Measurements from ENCODE around the gene FXYD2.
"Not testable (repeated sequence)": the region's sequence is repeated elsewhere in the genome, so short reads cannot be mapped to it uniquely, and the experiment has no call there.

Gene FXYD2

DNA sequence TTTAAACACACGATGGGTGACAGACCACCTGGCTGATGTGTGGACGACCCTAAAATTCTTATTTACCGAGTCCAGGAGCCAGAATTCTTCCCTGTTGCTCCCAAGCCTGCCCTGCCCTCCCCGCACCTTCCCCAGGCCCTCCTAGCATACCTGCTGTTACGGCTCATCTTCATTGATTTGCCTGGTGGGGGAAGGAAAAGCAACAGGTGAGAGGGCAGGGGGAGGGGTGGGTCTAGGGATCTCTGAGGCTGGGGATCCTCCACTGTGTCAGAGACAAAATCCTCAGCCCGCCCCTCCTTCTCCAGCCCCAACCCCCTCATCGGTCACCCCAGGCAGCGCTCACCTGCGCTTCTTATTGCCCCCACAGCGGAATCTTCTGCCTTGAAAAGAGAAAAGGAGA, 4.0 kb downstream of the FXYD2 start:
- no peak for DNase-seq (ENCODE audit: low read depth)

DNA sequence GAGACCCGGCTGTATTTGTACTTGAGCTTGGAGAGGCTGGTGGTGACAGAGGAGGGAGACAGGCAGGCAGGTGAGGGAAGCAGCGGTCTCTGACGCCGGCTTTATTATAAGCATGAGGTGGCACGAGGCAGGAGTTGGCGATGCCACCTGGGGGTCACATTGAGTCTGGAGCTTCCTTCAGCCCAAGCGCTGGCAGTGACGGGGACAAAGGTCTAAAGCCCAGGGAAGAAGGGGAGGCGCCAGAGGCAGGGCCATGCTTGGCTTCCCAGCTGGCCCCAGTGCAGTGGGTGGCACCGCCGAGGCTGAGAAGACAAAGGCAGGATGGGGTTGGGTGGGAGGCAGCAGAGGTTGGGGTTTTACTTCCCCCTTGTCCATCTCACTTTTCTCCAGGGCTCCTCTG, 4.5 kb downstream of the FXYD2 start:
- DNase-seq (ENCODE audit: low read depth): no peak

DNA sequence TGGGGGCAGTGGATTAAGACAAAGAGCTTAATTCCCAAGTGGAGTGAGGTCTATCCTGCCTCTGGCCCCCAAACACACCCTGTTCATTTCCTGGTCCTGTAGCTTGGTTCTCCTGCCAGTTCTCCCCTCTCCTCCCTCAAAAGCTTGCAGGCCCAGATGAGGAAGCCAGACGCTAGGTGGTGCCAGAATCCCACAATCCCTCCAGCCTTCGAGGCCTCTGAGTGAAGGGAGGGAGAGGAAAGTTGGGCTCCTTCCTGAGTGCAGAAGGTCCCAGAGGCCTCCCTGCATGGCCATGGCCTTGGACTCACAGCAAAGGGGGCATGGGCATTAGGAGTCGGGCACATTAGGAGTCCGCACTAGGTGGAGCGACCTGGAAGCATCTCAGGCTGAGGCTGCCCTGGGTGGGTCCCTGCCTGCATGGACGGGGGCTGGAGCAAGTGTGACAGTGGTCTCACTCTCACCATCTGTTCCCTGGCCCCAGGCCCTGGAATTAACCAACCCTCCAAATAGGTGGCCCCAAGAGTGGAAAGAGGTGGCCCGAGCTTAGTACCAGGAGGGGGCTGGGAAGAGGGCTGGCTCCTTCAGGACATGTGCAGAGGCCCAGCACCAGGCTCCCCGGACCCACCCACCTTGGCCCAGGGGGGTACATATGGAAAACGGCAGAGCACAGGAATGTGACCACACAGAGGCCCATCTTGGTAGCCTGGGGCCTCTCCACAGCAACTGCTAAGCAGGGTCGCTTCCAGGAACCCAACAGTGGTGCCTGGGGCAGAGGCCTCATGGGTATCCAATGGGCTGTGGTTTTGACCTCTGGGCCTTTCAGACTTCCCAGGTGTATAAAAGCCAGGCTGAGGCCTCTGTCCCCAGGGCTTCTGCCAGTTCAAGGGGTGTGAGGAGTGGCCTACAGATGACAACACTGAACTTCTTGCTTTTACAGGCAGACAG, 5.2 kb downstream of the FXYD2 start:
- DNase-seq (ENCODE audit: low read depth): no peak

DNA sequence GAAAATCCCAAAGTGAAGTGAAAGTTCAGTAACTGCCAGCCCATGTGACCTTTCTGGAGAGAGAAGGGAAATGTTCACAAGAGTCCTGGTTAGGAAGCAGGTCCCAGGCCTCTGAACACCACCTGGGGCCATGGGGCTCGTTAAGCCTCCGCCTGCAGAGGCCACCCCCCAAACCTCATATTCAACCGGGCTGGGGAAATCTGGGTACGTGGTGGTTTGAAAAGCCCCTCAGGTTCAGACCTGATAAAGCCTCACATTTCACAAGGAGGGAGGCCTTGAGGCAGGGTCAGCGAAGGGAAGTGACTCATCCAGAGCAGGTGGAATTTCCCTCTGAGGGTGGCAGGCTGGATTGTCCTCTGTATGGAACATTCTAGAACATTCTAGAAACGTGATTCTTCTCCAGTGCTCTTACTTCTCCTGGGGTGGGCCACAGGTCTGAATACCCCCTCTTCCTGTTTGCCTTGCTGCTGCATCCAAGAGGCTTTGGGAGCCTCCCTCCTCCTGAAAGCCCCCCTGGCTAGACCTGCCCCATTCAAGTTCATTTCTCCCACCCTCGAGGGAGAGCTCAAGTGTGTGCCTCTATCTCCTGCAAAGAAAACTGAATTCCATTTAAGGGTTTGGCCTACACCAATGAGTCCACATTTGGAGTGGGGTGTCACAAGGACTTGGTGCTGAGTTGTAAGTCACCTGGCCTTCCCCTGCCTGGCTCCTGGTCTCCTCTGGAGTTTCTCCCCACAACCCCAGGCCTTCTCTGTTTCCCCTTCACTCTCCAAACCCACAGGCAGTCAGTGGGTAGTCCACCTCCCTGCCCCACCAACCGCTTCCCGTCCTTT, 6.3 kb downstream of the FXYD2 start:
- DNase-seq (ENCODE audit: low read depth): no peak

DNA sequence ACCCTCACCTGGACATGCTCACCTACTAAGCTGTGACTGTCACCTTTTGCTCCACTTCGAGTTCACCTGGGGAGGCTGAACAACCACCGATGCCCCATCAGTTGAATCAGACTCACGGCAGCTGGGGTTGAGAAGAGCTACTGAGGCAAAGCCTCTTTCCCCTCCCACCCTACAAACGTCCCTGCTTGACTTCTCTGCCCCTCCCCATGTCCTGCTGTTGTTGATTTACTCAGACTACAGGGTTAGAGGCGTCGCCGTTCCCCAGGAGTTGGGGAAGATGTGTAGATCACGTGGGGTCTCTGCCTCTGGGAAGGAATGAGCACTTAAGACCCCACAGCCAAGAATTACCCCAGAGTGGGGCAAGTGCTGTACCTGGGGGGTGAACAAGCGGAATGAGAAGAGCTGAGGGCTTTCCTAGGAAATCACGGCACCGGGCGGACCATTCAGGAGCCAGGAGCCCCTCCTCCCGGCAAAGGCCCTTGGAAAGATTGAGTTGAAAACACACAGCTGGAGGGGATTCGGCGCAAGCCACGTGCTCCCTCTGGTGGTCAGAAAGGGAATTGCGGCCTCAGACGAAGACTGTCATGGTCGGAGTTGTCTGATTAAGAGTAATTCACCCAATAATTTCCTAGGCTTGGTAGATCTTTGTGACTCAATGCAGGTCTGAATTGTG, 7.0 kb downstream of the FXYD2 start:
- DNase-seq (ENCODE audit: low read depth): no peak

DNA sequence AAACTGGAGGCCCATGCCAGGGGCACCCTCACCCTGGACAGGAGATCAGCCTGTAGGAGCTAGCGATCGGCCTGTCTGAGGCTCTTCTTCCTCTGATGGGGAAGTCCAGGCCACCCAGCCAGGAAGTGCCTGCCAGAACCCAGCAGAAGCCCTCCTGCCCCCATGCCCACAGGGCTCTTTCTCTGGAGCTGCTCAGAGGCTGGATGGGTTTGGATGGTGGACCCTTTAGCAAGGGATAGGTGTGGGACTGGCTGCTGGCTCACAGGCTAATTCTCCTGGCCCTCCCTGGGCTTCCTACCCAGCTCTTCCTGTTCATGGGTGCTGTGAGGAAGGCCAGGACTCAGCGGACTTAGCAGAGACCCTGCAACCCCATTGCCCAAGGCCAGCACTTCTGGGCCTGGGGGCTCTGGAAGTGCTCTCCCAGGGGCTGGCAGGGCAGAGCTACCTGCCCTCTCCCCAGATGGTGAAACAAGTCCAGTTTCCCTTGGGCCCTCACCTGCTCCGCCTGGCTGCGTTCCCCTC, 7.6 kb downstream of the FXYD2 start:
- no peak for DNase-seq (ENCODE audit: low read depth)

DNA sequence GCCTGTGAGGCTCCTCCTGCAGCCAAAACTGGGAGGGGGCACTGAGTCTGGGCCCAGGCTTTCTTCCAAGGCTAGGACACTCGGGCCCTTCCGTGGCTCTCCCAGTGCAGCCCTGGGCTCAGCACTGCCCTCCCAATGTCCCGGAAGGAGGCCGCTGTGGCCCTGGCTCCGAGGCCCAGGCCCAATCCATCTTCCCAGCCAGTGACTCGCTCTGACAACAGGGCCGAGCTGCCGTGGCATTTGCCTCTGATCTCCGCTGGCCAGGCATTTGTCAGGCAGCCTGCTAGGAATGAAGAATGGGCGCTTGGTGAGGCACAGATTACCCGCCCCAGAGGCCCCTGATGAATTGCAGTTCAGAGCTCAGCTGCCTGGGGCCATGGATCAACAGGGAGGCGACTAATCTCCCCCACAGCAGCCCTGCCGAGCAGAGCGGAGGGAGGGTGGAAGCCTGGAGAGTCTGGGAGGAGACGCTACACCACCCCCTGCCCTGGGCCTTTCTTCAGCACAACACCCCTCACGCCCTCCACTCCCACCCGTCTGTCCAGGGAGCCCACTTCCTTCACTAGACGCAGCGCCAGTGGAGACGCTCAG, 8.3 kb downstream of the FXYD2 start:
- DNase-seq (ENCODE audit: low read depth): no peak

DNA sequence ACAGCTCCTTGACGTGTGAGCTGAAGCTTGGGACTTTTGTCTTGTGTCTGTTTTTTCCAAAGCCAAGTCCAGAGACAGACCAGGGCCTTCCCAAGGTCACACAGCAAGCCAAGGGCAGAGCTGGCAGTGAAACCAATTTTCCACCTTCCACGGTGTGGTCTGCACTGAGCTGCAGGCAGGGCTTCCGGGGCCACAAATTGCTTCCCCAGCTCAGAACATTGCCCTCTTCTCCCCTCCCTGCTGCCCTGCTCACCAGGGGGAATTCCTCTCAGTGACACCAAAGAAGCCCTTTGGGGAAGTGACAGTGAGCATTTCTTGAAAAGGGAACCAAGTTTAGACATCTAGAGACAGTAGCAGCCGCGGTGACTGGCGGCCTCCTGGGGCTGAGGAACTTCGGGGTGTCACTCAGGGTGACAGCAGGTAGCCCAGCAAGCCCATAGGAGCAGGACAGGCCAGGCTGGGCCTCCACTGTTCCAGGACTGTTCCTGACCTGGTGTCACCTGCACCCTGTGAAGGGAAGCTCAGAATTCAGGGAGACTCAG, 9.2 kb downstream of the FXYD2 start:
- DNase-seq (ENCODE audit: low read depth): no peak

DNA sequence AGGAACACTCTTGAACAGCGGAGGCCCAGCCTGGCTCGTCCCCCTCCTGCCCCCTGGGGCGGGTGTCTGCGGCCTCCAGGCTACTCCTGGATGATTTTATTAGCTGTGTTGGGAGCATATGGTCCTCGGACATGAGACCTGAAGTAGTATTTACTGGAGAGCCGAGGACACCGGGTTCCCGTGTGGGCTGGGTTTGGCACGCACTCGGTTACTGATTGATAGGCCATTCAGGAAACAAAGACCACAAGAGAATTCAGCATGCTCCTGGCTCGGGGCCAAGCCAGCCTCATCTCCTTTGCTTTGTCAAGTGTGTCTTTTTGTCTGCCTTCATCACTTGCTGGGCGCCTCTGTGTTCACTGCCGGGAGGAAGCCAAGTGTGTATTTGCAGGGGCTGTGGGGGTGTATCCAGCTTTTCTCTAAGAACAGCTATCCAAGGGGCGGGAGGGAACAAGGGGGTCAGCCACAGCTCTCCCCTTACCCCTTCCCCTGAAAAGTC, 9.7 kb downstream of the FXYD2 start:
- no peak for DNase-seq (ENCODE audit: low read depth)

DNA sequence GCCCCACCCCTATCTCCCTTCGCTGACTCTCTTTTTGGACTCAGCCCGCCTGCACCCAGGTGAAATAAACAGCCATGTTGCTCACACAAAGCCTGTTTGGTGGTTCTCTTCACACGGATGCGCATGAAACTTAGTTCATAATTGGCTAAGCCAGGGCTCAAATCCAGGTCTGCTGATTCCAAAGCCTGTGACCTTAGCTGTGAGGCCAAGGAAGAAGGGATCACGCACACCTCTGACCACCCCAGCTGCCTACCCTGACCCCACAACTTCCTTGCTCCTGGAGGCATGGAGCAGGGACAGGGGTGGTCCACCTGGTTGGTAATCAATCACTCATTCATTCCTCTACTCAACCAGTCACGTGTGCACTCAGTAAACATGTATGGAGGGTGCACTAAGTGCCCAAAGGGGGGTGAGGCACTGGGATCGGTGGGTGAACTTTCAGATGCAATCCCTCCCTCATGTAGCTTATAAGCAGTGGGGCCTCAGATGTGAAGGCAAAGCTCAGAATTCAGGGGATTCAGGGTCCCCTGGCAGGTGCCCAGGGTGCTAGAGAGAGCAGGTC, 10.3 kb downstream of the FXYD2 start:
- DNase-seq (ENCODE audit: low read depth): no peak

DNA sequence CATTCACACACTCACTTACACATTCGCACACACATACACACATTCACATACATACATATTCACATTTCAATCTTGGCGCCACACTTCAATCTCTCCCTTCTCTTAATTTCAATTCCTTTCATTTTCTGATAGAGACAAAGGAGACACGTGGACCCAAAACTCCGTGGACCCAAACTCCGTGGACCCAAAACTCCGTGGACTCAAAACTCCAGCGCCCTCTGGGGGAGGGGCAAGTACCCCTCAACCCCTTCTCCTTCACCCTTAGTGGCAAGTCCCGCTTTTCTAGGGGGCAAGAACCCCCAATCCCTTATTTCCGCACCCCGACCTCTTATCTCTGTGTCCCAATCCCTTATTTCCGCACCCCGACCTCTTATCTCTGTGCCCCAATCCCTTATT, 14.5 kb downstream of the FXYD2 start:
- DNase-seq (ENCODE audit: low read depth): not testable (repeated sequence)

DNA sequence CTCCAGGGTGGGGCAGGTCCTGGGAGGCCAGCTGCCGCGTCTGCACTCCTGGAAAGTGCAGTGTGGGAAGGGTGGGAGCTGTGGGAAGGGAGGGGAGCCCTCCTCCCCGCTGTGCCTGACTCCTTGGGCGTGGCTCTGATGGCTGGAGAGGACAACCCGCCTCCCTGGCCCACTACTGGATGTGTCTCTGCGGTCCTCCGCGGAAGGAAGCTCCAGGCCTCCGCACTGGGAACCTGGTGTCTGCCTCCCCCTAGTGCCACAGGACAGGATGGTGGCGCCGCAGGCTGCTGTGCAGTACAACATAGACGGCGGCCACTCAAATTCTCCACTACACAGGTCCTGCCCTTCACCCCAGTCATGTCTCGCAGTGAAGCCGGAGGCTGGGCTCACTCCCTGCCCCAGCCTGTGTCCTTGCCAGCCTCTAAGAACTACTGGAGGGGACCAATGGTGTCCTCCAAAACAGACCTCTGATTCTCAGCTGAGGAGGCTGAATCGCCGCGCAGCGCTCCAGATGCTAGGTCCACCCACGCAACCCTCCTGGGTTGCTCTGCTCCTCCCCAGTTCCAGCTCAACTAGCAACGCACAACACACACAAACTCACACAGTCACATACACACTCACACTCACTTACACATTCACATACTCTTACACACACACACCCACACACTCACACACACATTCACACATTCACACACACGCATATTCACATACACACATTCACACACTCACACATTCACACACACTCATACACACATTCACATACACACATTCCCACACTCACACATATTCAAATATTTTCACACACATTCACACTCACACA, 15.1 kb downstream of the FXYD2 start:
- DNase-seq (ENCODE audit: low read depth): no peak

DNA sequence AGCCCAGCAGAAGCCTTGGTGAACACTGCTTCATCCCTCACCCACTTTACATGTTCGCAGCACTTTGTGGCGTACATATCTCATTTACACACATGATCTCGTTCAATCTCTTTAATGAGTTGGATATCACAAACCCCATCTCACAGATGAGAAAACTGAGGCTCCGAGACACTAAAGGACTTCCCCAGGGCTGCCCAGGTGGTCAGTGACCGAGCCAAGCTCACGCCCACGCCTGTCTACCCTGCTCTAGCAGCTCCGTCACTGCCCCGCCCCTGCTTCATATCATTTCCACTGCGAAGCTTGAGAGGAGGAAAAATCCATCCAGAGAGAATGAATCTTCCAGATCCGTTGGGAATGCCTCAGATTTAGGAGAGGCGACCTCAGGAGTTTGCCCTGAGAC, 15.8 kb downstream of the FXYD2 start:
- no peak for DNase-seq (ENCODE audit: low read depth)

DNA sequence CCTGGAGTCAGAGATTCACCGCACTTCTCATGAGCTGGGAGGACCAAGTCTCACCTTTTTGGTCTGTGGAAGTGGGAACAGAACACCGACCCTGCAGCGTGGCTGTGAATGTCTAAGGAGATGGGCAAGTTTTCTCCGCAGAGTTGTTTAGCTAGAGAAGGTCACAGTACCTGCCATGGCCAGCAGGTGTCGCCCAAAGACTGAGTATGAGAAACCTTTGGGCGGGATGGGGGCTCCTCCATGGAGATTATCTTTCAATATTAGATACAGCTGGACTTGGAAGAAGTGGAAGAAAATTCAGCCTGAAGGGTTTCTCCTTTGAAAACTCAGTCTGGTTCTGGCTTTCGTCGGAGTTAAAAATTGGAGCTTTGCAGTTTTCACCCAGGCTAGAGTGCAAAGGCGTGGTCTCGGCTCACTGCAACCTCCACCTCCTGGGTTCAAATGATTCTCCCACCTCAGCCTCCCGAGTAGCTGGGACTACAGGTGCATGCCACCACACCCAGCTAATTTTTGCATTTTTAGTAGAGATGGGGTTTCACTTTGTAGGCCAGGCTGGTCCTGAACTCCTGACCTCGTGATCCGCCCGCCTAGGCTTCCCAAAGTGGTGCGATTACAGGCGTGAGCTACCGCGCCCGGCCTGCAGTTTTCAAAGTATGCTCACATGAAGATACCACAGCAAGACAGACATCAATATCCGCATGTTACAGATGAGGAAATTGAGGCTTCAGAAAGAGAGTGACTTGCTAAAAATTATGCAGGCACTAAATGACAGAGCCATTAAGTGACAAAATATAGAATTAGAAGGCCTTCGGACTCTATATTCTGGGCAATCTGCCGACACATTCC, 16.8 kb downstream of the FXYD2 start:
- no peak for DNase-seq (ENCODE audit: low read depth)

DNA sequence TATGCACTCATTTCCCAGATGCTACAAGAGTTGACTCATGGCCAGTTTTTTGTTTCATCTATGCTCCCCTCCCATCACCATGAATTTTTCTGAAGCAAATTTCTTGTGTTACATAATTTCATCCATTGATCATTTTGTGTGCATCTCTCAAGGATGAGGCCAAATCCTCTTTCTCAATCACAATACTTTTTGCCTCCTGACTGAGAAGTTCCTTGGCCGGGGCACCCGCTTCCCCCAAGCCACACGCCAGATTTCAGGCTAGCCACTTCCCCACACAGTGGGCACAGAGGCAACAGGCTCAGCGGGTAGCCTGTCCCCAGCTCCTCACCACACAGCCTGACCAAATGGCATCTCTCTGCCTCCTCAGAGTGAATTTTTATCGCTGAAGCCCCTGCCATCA, 17.7 kb downstream of the FXYD2 start:
- no peak for DNase-seq (ENCODE audit: low read depth)

DNA sequence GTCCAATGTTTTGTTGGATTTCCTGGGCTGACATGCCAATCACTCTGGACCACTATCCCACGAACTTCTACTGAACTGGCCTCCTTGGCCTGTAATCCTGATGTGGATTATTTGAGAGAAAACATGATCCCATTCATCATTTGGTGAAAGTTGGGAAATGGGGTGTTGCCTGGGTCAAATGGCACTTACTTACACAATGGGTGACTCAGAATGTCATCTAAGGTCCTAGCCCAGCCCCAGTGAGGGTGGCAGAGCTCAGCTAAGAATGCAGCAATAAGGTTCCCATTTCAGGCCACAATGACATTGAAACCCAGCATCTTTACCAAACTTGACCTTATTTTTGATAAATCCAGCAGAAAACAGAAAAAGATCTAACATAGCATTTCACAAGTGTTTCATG, 19.5 kb downstream of the FXYD2 start:
- DNase-seq (ENCODE audit: low read depth): no peak

DNA sequence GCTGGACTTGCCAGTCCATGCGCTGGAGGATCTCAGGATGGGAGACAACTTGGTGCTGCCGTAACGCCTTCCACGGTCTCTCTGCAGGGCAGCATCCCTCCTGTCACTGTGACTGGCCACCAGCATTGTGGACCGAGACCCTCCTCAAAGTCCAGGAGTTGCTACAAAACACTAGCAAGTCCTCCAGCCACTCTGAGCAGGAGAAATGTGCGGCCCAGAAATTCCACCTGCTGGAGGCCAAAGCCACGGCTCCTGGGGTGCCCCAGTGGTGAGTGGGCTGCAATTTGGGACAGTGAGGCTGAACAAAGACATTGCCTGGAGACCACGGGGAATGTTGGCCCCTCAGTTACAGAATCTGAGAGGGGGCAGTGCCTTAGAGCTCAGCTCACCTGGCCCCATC, 20.6 kb downstream of the FXYD2 start:
- DNase-seq (ENCODE audit: low read depth): no peak

DNA sequence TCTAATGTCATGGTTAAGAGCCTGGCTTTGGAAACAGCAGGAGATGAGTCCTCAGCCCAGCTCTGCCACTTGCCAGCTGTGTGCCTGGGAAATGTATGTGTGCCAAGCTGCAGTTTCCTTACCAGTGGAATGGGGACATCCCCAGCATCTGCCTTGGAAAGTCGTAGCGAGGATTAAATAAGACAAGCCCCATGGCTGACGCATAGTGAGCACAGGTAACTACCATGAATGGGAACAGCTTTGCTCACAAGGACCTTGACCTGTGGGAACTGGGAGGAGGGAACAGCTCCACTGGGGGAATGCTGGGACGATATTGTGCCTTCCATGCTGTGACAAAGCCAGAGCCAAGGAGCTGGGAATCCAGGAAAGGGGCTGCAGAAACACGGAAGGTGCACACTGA, 24.9 kb downstream of the FXYD2 start:
- no peak for DNase-seq (ENCODE audit: low read depth)

DNA sequence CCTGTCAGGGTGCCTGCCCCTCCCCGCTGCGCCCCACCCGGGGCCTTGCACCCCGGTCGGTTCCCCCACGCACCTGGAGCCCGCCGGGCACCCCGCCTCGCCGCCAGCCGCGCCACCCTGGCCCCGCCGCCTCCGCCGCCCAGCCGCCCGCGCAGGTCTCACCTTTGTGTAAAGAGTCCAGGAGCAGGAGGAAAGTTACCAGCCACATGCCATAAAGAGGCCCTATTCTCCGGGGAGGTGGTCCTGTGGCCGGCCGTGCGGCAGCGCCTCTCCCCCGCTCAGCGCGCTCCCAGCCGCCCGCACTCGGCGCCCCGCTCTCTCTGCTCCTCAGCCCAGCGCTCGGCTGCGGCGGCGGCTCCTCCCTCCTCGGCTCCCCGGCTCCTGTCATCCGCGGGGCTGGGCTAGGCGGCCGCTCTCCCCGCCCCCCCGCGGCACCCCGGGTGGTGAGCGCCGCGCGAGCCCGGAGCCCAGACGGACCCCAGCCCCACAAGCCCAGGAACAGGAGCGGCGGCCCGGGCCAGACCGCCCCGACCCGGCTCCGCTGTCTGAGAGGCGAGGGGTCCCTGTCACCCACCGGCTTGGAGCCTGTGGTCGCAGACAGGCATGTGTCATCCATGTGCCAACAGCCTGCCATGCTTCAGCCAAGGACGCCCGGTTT, 27.5 kb downstream of the FXYD2 start, which contains the start of gene DSCAML1:
Gene DSCAML1 (minus strand): TSS at position 345 of the 658 bp plus-strand sequence. CDS start 137 bp downstream, at position 208.
- no peak for DNase-seq (ENCODE audit: low read depth)
